T-helper 2 cell treated with Interferon-gamma antibody and Interleukin-4, amounts not matched to agents 5 μg/mL and 100 μg/mL, for 36 hours (primary cell): ENCODE measurements around the gene TLN1.

Source experiments
- DNase-seq: peaks from one replicate; pipeline ENCODE4 v3.0.0; 2021; ENCODE audit warnings: low spot score
- H3K27ac Mint-ChIP-seq: one replicate; pipeline ENCODE4 v1.8.0; 2021; ENCODE audit warnings: mild to moderate bottlenecking, mixed read lengths
- H3K27me3 Mint-ChIP-seq: one replicate; pipeline ENCODE4 v1.8.0; 2021; ENCODE audit warnings: low read depth, mixed read lengths
- H3K36me3 Mint-ChIP-seq: one replicate; pipeline ENCODE4 v1.8.0; 2021; ENCODE audit warnings: low read depth, mixed read lengths
- H3K4me1 Mint-ChIP-seq: one replicate; pipeline ENCODE4 v1.8.0; 2021; ENCODE audit warnings: low read depth, mixed read lengths
- H3K4me3 Mint-ChIP-seq: one replicate; pipeline ENCODE4 v1.8.0; 2022; ENCODE audit warnings: mild to moderate bottlenecking, moderate library complexity, mixed read lengths
- H3K9me3 Mint-ChIP-seq: one replicate; pipeline ENCODE4 v1.8.0; 2021; ENCODE audit warnings: mixed read lengths

The TLN1 gene

DNA sequence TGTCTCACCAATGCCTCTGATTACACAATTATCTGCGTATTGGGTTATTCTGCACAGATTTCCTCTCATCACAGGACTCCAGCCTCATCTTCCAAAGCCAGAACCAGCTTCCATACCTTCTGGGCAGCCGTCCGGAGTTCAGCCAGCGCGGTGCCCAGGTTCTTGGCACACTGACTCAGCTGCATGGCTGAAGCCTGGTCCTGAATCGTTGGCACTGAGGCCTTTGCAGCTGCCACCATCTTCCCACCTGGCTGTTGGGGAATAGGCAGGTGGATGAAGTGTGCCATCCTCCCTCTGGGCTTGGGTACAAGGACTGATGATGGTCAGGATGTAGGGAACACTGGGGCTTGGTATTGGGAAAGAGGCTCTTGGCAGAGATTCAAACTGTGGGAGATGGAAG, 17.9 kb downstream of the TLN1 start:
- Mint-ChIP-seq H3K4me3 (no peak overlapping the region), H3K27me3 (no peaks in the 10 kb centered on the region), H3K27ac (no peak overlapping the region), H3K4me1 (peaks cover 2% of the 10 kb centered on the region), H3K9me3 (no peaks in the 10 kb centered on the region), H3K36me3 (peaks cover 88% of the 10 kb centered on the region)
- DNase-seq: no peak

DNA sequence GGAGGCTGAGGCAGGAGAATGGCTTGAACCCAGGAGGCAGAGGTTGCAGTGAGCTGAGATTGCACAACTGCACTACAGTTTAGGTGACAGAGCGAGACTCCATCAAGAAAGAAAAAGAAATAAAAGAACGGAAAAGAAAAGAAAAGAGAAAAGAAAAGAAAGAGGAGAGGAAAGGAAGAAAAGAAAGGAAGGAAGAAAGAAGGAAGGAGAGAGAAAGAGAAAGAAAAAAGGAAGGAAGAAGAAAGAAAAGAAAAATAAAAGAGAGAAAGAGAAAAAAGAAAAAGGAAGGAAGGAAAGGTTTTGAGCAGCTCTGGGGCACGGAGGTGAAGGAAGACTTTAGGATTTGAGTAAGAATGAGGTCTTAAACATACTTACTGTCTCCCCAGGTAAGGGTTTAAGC, 18.4 kb downstream of the TLN1 start:
- H3K27me3 Mint-ChIP-seq: no peaks in the 10 kb centered on the region
- H3K9me3 Mint-ChIP-seq: no peaks in the 10 kb centered on the region
- DNase-seq: no peak
- H3K36me3 Mint-ChIP-seq: peaks cover 91% of the 10 kb centered on the region
- H3K27ac Mint-ChIP-seq: no peak overlapping the region
- peaks cover 2% of the 10 kb centered on the region for H3K4me1 Mint-ChIP-seq
- H3K4me3 Mint-ChIP-seq: no peak overlapping the region

DNA sequence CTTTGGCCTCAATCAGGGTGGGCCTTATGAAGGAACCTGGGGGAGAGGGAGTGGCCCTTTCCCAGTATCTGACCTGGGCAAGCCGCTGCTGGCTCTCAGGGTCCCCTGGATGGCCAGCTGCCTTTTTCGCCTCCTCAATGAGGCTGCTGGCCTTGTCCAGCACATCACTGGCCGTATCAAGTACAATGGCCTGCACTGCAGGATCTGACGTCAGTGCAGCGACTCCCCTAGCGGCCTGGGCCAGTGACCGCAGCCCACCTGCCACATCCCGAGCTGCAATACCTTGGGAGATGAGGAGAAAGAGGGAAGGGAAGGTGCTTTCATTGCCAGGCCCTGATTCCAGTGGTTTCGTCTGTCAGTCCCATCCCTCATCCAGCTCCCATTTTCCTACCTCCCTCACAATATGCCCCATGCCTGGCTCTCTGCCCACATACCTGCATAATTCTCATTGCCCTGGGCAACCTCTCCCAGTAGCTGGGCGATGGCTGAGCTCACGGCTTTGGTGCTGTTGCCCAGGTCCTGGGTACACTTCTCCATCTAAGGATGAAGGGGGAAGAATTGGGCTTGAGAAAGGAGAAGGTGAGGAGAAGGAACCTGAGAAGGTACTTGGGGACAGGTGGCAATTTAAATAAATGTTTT, 19.1 kb downstream of the TLN1 start:
- no peak overlapping the region for H3K4me3 Mint-ChIP-seq
- DNase-seq: no peak
- peaks cover 2% of the 10 kb centered on the region for H3K4me1 Mint-ChIP-seq
- no peaks in the 10 kb centered on the region for H3K9me3 Mint-ChIP-seq
- H3K27me3 Mint-ChIP-seq: no peaks in the 10 kb centered on the region
- H3K27ac Mint-ChIP-seq: no peak overlapping the region
- H3K36me3 Mint-ChIP-seq: peaks cover 91% of the 10 kb centered on the region

DNA sequence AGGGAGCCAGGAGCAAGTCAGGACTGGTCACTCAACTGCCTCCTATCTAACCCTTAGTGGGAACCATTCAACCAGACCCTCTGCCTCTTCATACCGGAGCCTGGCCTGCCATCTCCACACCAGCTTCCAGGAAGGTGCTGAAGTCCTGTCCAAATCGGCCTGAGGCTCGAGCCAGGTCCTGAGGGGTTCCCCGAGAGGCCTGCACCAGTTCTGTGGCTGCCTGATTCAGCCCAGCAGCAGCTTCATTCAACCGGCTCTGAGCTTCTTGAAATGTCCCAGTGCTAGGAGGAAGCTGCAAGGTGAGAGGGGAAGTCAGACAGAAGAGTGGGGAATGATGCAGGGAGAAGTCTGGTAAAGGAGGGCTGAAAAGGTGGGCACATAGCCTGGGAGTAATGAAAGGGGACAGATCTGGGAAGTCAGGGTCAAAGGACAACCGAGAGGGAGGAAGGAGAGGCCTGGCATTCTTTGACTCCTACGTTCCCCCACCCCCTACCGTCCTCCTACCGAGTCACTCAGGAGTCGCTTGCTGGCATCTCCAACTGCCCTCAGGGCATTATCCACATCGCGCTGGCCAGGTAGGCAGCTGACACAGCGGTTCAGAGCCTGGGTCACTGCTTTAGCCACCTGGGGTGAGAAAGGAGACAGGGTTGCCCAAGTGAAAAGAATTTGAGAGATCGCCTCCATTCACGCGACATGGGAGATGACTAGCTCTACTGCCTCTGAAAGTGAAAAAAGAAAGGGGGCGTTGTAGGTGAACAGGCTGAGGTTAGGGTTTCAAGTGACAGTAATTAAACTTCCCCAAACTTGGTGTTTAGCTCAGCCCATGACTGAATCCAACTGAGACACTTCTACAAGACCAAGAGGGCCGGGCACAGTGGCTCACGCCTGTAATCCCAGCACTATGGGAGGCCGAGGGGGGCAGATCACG, 20.2 kb downstream of the TLN1 start:
- no peak overlapping the region for H3K27ac Mint-ChIP-seq
- no peak for DNase-seq
- H3K4me1 Mint-ChIP-seq: peaks cover 2% of the 10 kb centered on the region
- H3K9me3 Mint-ChIP-seq: no peaks in the 10 kb centered on the region
- no peaks in the 10 kb centered on the region for H3K27me3 Mint-ChIP-seq
- peaks cover 91% of the 10 kb centered on the region for H3K36me3 Mint-ChIP-seq
- no peak overlapping the region for H3K4me3 Mint-ChIP-seq

DNA sequence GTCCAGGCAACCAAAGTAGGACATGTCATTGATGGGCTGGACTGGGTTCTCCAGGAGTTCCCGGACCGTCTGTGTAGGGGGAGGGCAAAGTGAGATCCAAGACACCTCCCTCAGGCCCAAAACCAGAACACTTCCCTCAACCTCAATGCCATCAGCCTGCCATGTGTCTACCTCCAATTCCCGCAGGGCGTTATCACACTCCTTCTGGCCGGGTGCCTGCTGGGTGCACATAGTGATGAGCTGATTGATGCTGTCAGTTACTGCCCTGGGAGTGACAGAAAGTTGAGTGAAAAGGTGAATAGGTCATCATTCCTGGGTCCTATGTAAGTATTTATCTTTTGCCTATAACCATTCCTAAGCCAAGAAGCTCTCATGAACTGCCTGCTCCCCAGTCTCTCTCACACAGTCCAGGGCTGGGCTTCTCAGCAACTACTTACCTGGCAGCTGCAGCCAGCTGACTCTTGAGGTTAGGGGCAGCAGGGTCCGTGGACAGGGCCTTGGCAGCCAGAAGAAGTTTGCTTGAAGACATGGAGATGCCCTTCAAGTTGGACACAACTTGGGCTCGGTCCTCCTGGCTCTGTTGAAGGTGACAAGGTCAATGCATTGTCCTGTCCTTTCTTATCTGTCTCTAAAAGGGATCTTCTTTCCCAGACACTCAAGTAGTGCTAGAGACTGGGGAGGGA, 21.0 kb downstream of the TLN1 start:
- Mint-ChIP-seq H3K4me3 (no peak overlapping the region), H3K4me1 (peaks cover 2% of the 10 kb centered on the region), H3K9me3 (no peaks in the 10 kb centered on the region), H3K27me3 (no peaks in the 10 kb centered on the region), H3K36me3 (peaks cover 88% of the 10 kb centered on the region), H3K27ac (no peak overlapping the region)
- no peak for DNase-seq

DNA sequence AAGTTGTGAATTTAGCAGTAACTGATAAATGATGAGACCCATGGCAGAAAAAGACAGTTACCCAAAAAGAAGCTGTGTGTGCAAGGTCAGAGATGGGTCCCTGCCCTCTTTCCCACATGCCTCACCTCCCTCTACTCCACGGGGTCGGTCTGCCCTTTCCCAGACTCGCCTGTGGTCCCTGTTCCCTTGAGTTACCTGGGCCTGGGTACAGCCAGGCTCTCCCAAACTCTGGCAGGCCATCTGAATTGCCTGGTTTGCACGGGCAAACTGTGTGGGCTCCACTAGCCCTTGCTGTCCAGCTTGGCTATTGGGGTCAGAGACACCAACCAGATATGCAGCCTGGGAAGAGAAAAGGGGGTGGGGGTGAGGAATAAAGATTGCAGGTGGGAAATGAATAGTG, 23.8 kb downstream of the TLN1 start:
- Mint-ChIP-seq H3K9me3 (no peaks in the 10 kb centered on the region), H3K36me3 (peaks cover 83% of the 10 kb centered on the region), H3K4me3 (no peak overlapping the region), H3K4me1 (no peaks in the 10 kb centered on the region), H3K27ac (no peak overlapping the region), H3K27me3 (no peaks in the 10 kb centered on the region)
- no peak for DNase-seq

DNA sequence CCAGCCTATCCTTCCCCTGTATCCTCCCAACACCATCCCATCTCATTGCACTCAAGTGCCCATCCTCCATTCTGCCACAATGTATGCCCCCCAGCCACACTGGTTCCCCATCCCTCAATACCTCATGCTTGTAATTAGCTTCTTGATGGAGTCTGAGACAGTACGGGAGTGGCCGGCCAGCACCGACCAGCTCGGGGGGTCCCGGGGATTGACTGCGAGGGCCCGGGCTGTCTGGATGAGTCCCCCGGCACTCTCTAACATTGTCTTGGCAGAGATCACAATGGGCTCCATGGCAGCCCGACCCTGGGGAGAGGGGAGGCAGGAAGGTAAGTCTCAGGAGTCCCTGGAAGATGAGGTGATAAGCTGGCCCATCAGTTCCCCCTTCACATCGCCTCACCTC, 25.0 kb downstream of the TLN1 start:
- DNase-seq: no peak
- Mint-ChIP-seq H3K27me3 (no peaks in the 10 kb centered on the region), H3K27ac (no peak overlapping the region), H3K4me1 (no peaks in the 10 kb centered on the region), H3K36me3 (peaks cover 77% of the 10 kb centered on the region), H3K9me3 (no peaks in the 10 kb centered on the region), H3K4me3 (no peak overlapping the region)

DNA sequence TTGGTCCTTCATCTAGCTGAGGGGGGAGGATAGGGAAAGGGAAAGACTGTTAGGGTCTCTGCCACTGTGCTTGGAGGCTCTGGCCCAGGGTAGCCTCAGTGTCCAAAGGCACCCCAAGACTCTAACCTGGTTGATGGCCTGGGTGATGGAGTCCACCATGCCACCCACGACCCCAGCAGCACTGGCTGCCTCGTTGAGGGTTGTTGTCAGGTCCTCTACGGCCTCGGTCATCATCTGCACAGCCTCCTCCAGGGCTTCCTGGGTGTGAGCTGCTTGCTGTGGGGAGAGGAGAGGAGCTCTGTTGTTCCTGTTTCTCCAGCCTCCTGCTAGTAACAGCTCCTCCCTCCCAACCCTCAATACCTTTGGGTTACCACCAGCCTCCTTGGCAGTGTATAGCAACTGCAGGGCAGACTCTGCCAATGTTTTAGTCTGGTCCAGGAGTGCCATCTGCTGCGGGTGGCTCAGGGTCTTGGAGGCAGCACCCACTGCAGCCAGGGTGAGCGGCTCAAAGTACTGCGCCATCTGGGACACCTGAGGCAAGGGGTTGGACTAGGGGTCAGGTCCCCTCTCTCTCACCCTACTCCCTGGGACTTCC, 26.1 kb downstream of the TLN1 start:
- no peaks in the 10 kb centered on the region for H3K4me1 Mint-ChIP-seq
- H3K36me3 Mint-ChIP-seq: peaks cover 67% of the 10 kb centered on the region

DNA sequence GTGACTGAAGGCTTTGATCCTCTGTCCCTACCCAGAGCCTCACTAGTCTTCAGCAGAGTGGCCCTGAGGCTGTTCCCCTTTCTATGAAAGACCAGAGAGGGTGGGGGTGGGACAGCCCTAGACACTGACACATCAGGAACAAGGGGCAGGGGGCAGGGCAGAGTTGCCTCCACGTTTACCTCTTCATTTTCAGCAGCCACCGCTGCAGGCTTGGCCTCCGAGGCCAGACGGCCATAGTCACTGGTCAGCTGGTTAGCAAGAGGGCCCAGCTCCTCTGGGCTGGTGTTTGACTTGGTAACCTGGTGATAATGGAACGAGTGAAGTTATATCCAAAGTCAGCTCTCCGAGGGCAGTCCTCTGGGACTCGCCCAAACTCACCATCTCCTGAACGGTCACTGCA, 26.6 kb downstream of the TLN1 start:
- no peak for DNase-seq
- Mint-ChIP-seq H3K4me3 (no peak overlapping the region), H3K36me3 (peaks cover 61% of the 10 kb centered on the region), H3K4me1 (no peaks in the 10 kb centered on the region), H3K9me3 (no peaks in the 10 kb centered on the region), H3K27me3 (no peaks in the 10 kb centered on the region), H3K27ac (no peak overlapping the region)

More for the DNA sequence above, 26.1 kb downstream of the TLN1 start:
- no peak overlapping the region for H3K4me3 Mint-ChIP-seq
- H3K9me3 Mint-ChIP-seq: no peaks in the 10 kb centered on the region
- no peak for DNase-seq
- no peaks in the 10 kb centered on the region for H3K27me3 Mint-ChIP-seq
- H3K27ac Mint-ChIP-seq: no peak overlapping the region

DNA sequence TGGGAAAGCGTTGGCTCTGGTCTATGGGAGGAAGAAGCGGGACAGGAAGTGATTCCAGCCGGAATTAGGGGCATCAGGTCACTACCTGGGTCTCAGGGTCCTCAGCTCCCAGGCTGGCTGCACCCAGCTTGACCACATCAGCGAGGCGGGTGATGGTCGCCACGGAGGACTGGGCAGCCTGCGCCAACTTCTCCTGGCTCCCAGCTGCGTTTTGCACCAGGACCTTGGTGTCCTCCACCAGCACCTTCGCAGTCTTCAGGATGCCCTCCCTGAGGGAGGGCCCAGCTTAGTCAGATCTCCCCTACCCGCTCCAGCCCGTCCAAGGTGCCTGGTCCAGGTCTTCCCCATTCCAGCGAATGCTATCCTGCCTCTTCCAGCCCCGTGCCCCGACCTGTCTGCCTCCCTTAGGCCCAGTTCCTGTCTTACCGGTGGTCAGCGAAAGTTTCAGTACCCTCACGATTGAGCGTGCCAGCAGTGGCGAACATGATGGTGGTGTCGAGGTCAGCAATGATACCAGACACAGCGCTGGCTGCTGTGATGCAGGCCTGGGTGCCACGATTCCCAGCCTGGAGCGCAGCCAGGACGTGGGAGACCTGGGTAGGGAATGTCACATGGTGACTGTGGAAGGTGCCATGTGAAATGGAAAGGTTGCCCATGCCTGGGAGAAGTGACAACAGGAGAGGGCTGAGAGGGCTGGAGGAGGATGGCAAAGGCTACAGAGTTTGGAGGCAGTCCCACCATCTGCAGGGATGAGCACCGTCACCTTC, 27.9 kb downstream of the TLN1 start:
- H3K36me3 Mint-ChIP-seq: peaks cover 55% of the 10 kb centered on the region

DNA sequence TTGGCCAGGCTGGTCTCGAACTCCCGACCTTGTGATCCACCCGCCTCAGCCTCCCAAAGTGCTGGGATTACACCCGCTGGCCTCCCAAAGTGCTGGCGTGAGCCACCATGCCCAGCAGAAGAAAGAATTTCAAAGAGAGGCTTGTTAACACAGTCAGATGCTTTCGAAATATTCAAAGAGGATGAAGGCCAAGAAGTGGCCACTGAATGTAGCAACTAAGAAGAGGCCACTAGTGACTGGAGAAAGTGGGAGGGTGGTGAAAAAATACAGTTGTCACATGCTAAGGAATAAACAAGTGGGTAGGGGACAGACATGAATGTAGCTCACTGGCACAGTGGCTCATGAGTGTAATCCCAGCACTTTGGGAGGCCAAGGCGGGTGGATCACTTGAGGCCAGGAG, 29.3 kb downstream of the TLN1 start:
- Mint-ChIP-seq H3K27ac (no peak overlapping the region), H3K36me3 (peaks cover 45% of the 10 kb centered on the region), H3K4me1 (no peaks in the 10 kb centered on the region), H3K9me3 (no peaks in the 10 kb centered on the region), H3K27me3 (no peaks in the 10 kb centered on the region), H3K4me3 (no peak overlapping the region)
- no peak for DNase-seq

More for the DNA sequence above, 27.9 kb downstream of the TLN1 start:
- no peak for DNase-seq
- Mint-ChIP-seq H3K4me1 (no peaks in the 10 kb centered on the region), H3K9me3 (no peaks in the 10 kb centered on the region), H3K4me3 (no peak overlapping the region), H3K27ac (no peak overlapping the region), H3K27me3 (no peaks in the 10 kb centered on the region)

DNA sequence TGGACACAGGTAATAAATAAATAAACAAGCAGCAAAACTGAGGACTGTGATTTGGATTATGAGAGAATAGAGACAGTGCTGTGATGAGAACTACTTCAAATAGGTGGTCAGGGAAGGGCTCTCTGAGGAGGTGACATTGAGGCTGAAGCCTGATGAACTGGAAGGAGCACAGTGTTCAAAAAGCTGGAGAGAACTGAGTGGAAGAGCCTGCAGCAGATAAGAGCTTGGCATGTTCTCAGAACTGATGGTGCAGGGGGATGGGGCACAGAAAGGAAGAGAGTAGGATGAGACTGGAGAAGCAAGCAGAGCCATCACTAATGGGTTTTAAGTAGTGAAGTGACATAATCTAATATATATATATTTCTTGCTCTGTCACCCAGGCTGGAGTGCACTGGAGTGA, 31.1 kb downstream of the TLN1 start:
- Mint-ChIP-seq H3K36me3 (peaks cover 48% of the 10 kb centered on the region), H3K4me1 (no peaks in the 10 kb centered on the region)

DNA sequence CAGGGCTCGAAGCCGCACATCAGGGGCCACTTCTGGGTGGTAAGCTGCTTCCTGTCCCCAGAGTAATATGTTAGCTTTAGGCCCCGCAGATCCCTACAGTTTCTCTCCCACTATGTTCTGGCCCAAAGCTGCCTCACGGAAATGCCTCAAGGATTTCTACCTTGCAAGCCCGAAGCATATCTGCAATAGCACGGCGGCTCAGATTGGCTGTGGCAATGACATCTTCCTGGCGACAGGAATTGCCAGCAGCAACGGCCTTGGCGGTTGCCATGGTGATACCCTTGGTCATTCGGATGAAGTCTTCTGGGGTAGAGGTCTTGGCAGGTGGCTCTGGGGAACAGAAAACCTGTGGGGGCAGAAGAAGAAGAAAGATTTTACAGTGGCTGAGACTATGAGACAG, 32.0 kb downstream of the TLN1 start:
- Mint-ChIP-seq H3K27ac (no peak overlapping the region), H3K4me1 (no peaks in the 10 kb centered on the region), H3K36me3 (peaks cover 43% of the 10 kb centered on the region), H3K9me3 (no peaks in the 10 kb centered on the region), H3K4me3 (no peak overlapping the region), H3K27me3 (no peaks in the 10 kb centered on the region)
- DNase-seq: no peak

More for the DNA sequence above, 31.1 kb downstream of the TLN1 start:
- Mint-ChIP-seq H3K27ac (no peak overlapping the region), H3K27me3 (no peaks in the 10 kb centered on the region), H3K4me3 (no peak overlapping the region), H3K9me3 (no peaks in the 10 kb centered on the region)
- DNase-seq: no peak
